Left lung (tissue), 10 donors: ENCODE results near the gene CDK14. TPM values are rescaled to one million over a fixed set of nuclear protein-coding genes. Genes with fewer than 3 reads are reported as not detected.

ENCODE experiments used
- ATAC-seq: fragments of 200-7000 bp; cut with Tn5 transposase; one replicate; pipeline ENCODE4 v1.9.1; 2020; ENCODE audit warnings: moderate library complexity
- DNase-seq, 4 donors: peaks; one replicate each; pipeline ENCODE4 v3.0.0-alpha.2; 2013 to 2020
- H3K27ac ChIP-seq, 2 donors: fragments of 200-600 bp; sonication (generic) in 1 of 2; one replicate each; pipeline versions ENCODE4 v1.5.0 to v1.8.0; 2020 to 2021
- H3K27me3 ChIP-seq, 2 donors: fragments of 200-600 bp; sonication (generic) in 1 of 2; one replicate each; pipeline versions ENCODE4 v1.5.0 to v1.8.0; 2020 to 2021
- H3K36me3 ChIP-seq, 2 donors: fragments of 200-600 bp; sonication (generic) in 1 of 2; one replicate each; pipeline versions ENCODE4 v1.5.0 to v1.8.0; 2020 to 2021
- H3K4me1 ChIP-seq, 2 donors: fragments of 200-600 bp; one replicate each; pipeline ENCODE4 v1.8.0; 2021
- H3K4me3 ChIP-seq, 2 donors: fragments of 200-600 bp; sonication (generic) in 1 of 2; one replicate each; pipeline versions ENCODE4 v1.5.0 to v1.8.0; 2020 to 2021; ENCODE audit warnings: mild to moderate bottlenecking in 1 of 2
- H3K9me3 ChIP-seq, 2 donors: fragments of 200-600 bp; sonication (generic) in 1 of 2; one replicate each; pipeline versions ENCODE4 v1.5.0 to v1.8.0; 2020 to 2021
- intact Hi-C, 2 donors: fragments of 100-400 bp; cut with DNase I; formaldehyde crosslinking; loops; one replicate each; pipeline versions ENCODE4 v1.11.2 to v1.14.2; 2022
- polyA plus RNA-seq, 6 donors: library from polyadenylated mRNA; unstranded; fragments of 120-200 nt; gene quantifications; one replicate each; pipeline ENCODE4 v1.2.1, GENCODE V29; 2013; ENCODE audit not compliant: insufficient read length in 6 of 6
- total RNA-seq, 2 donors: library from RNA; stranded (reverse); fragmentation: NEBNext Ultra II Directional; extraction: Animal tissue kit (Norgen Biotek cat#: 25700); gene quantifications; one replicate each; pipeline ENCODE4 v1.2.1, GENCODE V29; 2021
- TF ChIP-seq, protein P1 (sequence below), 2 donors: fragments of 200-600 bp; sonication (generic) in 1 of 2; IDR thresholded peaks; one replicate each; pipeline versions ENCODE4 v1.5.0 to v1.8.0; 2021; ENCODE audit warnings: antibody characterized with exemption in 2 of 2
- donor health status: DM: no; HTN: yes; CAD: no.
- donor health status: DM: no; HTN: no; CAD: no.

The CDK14 gene
- total and polyA plus RNA-seq, 8 donors, result 24.1 to 45.1 (median 30.0) TPM

DNA sequence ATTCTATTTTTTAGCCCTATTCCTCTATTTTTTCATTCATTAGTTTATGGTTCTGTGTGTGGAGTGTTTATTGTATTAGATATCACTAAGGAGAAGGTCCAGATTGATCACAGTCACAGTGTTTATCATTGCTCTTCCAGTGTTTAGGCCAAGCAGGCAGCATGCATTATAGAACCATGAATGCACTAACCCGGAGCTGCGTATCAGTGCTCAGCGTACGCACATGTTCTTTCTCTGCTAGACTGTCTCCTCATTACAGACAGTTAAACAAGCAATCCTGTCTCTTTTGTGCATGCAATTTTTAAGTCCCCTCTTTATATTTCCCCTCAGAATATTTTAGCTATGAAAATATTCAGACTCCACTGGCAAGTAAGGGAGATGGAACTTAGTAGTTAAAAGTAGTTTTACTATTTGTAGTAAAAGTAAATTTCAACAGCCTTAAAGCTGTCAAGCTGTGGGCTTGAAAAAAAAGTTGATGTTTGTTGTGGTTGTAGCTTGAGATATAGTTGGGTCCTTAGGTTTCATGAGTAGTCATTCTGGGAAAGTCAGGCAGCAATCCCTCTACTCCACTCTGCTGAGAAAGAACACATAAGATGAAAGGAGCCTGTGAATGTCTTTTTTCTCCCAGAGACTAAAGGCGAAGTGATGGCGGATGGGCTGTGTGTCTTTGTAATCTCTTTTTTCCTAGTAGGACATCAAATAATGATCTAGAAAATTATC lies 260.4 kb downstream of the CDK14 start:
- Histone ChIP-seq H3K4me3 (no peak overlapping the region), H3K36me3 (no peaks in the 10 kb centered on the region), H3K4me1 (no peaks in the 10 kb centered on the region), H3K27ac (no peak overlapping the region), H3K27me3 (no peaks in the 10 kb centered on the region), H3K9me3 (no peaks in the 10 kb centered on the region)
- intact Hi-C loops, result no loop called here
- DNase-seq (no peak), ATAC-seq (no peak)
- TF ChIP-seq, protein P1, sequence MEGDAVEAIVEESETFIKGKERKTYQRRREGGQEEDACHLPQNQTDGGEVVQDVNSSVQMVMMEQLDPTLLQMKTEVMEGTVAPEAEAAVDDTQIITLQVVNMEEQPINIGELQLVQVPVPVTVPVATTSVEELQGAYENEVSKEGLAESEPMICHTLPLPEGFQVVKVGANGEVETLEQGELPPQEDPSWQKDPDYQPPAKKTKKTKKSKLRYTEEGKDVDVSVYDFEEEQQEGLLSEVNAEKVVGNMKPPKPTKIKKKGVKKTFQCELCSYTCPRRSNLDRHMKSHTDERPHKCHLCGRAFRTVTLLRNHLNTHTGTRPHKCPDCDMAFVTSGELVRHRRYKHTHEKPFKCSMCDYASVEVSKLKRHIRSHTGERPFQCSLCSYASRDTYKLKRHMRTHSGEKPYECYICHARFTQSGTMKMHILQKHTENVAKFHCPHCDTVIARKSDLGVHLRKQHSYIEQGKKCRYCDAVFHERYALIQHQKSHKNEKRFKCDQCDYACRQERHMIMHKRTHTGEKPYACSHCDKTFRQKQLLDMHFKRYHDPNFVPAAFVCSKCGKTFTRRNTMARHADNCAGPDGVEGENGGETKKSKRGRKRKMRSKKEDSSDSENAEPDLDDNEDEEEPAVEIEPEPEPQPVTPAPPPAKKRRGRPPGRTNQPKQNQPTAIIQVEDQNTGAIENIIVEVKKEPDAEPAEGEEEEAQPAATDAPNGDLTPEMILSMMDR (IDR thresholded peaks at IDR 0.05), result no peak

DNA sequence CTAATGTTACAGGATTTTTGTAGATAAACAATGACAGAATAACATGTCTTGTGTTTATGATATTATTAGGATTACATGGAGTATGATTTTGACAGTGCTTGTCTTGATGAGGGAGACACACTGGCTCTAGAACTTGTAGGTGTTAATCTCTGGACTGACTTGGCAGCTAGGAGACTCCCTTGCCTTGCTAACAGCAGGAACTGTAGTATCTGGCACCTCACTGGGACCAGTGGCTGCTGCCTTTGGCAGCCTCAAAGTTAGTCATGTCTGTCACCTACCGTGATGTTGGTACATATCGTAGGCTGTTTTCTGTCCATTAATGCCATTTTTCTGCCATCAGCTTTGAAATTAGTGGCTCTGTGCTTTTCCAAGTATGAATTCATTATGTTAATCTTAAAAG lies 261.5 kb downstream of the CDK14 start:
- DNase-seq, result peak in 1 of 4 donors; percentile 5
- Histone ChIP-seq H3K27me3 (no peaks in the 10 kb centered on the region), H3K27ac (no peak overlapping the region), H3K36me3 (no peaks in the 10 kb centered on the region), H3K4me3 (no peak overlapping the region), H3K4me1 (no peaks in the 10 kb centered on the region), H3K9me3 (no peaks in the 10 kb centered on the region)
- intact Hi-C loops, result no loop called here
- TF ChIP-seq, protein P1 (IDR thresholded peaks at IDR 0.05), result no peak
- ATAC-seq, result no peak

DNA sequence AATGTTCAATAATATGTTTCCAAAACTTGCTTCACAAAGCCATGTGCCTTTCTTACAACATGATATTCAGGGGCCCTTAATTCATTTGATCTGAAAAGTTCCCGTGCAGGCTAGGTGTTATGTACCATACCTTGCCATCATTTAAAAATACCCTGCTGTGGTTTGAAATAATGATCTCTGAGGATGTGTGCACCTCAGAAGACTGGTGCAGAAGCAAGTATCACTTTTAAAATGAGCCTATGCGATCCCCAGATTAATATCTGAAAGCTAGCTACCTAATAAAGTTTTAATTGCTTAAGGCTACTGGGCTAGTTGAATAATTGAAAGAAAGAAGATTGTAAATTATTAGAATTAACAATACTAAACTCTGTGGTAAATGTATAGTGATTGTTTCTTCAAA lies 262.4 kb downstream of the CDK14 start:
- H3K27ac ChIP-seq, result no peak overlapping the region
- intact Hi-C loops, result no loop called here
- no peak for DNase-seq
- no peaks in the 10 kb centered on the region for H3K36me3 ChIP-seq
- no peaks in the 10 kb centered on the region for H3K9me3 ChIP-seq
- H3K4me3 ChIP-seq, result no peak overlapping the region
- H3K4me1 ChIP-seq, result no peaks in the 10 kb centered on the region
- H3K27me3 ChIP-seq, result no peaks in the 10 kb centered on the region
- ATAC-seq, result no peak
- TF ChIP-seq, protein P1 (IDR thresholded peaks at IDR 0.05), result no peak

DNA sequence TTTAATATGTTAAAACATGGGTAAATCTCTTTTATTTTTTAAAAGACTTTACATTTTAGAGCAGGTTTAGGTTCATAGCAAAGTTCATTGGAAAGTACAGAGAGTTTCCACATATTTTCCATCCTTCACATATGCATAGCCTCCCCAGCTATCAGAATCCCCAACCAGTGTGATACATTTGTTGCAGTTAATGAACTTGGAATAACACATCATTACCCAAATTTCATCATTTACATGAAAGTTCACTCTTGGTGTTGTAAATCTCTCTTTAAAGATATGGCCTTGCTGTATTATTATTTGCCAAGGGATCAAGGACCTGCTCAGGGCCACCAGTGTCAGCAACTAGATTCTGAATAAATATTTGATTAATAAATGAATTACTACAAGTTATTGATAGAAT lies 263.4 kb downstream of the CDK14 start:
- H3K4me1 ChIP-seq, result no peaks in the 10 kb centered on the region
- intact Hi-C loops, result no loop called here

DNA sequence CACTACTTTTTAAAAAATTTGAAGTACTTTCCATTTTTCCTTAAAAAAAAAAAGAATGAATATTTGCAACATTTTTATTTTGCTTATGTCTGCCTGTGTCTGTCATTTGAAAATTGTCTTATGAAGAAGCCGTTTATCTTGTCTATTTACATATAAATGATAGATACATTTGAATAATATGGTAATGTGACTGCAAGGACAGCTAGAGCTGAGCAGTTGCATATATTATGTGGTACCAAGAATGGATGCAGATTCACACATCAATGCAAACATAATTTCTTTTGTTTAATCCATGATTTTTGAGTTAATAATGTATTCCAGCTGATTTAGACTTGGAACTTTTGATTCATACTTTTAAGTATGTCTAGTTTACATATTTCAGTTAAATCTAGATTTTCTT lies 268.0 kb downstream of the CDK14 start:
- no peaks in the 10 kb centered on the region for H3K36me3 ChIP-seq
- intact Hi-C loops, result no loop called here
- no peak overlapping the region for H3K27ac ChIP-seq
- no peaks in the 10 kb centered on the region for H3K9me3 ChIP-seq
- TF ChIP-seq, protein P1 (IDR thresholded peaks at IDR 0.05), result no peak
- DNase-seq (no peak), ATAC-seq (no peak)
- H3K4me1 ChIP-seq, result no peaks in the 10 kb centered on the region
- H3K27me3 ChIP-seq, result no peaks in the 10 kb centered on the region
- H3K4me3 ChIP-seq, result no peak overlapping the region

More for the DNA sequence above, 263.4 kb downstream of the CDK14 start:
- Histone ChIP-seq H3K27ac (no peak overlapping the region), H3K9me3 (no peaks in the 10 kb centered on the region), H3K4me3 (no peak overlapping the region), H3K27me3 (no peaks in the 10 kb centered on the region), H3K36me3 (no peaks in the 10 kb centered on the region)
- no peak for ATAC-seq
- TF ChIP-seq, protein P1 (IDR thresholded peaks at IDR 0.05), result no peak
- peak in 2 of 4 donors; percentile 20 to 37 for DNase-seq
